HepG2 (cell line): ENCODE results near the gene TNNI3.

Experiments
- CAMTA2 ChIP-seq: sonication (generic); formaldehyde crosslinking; IDR thresholded peaks from 2 replicates; pipeline ENCODE4 v1.4.0; 2020; ENCODE audit warnings: mild to moderate bottlenecking, missing genetic modification reagents, borderline replicate concordance
- CC2D1A ChIP-seq: sonication (generic); formaldehyde crosslinking; IDR thresholded peaks from 2 replicates; pipeline ENCODE4 v1.8.1; 2023; ENCODE audit warnings: mild to moderate bottlenecking, missing genetic modification reagents
- CTCF ChIP-seq: sonication (generic); formaldehyde crosslinking; IDR thresholded peaks from 2 replicates; pipeline ENCODE4 v1.5.0; 2020; ENCODE audit warnings: mild to moderate bottlenecking, missing genetic modification reagents, moderate library complexity
- EP300 ChIP-seq, 3 experiments: sonication (generic) in 1 of 3; formaldehyde crosslinking in 1 of 3; IDR thresholded peaks; 2 replicates each; pipeline versions ENCODE4 v1.5.1 to v1.6.1; 2011 to 2020; ENCODE audit warnings: low read depth in 2 of 3, low read length in 2 of 3, borderline replicate concordance in 1 of 3, improper control_type of control experiment in 1 of 3, mild to moderate bottlenecking in 1 of 3, missing genetic modification reagents in 1 of 3, moderate library complexity in 1 of 3
- FOXK1 ChIP-seq: sonication (generic); formaldehyde crosslinking; IDR thresholded peaks from 2 replicates; pipeline ENCODE4 v1.4.0; 2020; ENCODE audit warnings: low read depth, missing genetic modification reagents, borderline replicate concordance
- FOXK2 ChIP-seq: fragments of 450-650 bp; IDR thresholded peaks from 2 replicates; pipeline ENCODE4 v1.6.1; 2016
- NR2F1 ChIP-seq, 2 experiments: fragments of 450-650 bp in 1 of 2; formaldehyde crosslinking in 1 of 2; IDR thresholded peaks; 2 replicates each; pipeline versions ENCODE4 v1.5.0 to v1.6.1; 2016 to 2020; ENCODE audit warnings: mild to moderate bottlenecking in 1 of 2, missing compliant biosample characterization in 1 of 2, missing genetic modification reagents in 1 of 2, moderate library complexity in 1 of 2
- REPIN1 ChIP-seq: sonication (generic); formaldehyde crosslinking; IDR thresholded peaks from 2 replicates; pipeline ENCODE4 v1.8.0; 2022; ENCODE audit warnings: missing genetic modification reagents, low read depth, mild to moderate bottlenecking, borderline replicate concordance
- SETDB1 ChIP-seq: sonication (generic); formaldehyde crosslinking; IDR thresholded peaks from 2 replicates; pipeline ENCODE4 v1.5.1; 2020; ENCODE audit warnings: missing genetic modification reagents, mild to moderate bottlenecking, borderline replicate concordance
- SP1 ChIP-seq, 2 experiments: fragments of 450-650 bp in 1 of 2; sonication (generic) in 1 of 2; formaldehyde crosslinking in 1 of 2; IDR thresholded peaks; 2 replicates each; pipeline versions ENCODE4 v1.4.0 to v1.6.1; 2016 to 2020; ENCODE audit warnings: missing genetic modification reagents in 1 of 2
- TAF1 ChIP-seq: sonication (generic); formaldehyde crosslinking; IDR thresholded peaks from 2 replicates; pipeline ENCODE4 v1.4.0; 2020; ENCODE audit warnings: missing genetic modification reagents
- ZBTB25 ChIP-seq: IDR thresholded peaks from 2 replicates; pipeline ENCODE4 v1.6.1; 2018; ENCODE audit warnings: missing genetic modification reagents
- ZNF530 ChIP-seq: sonication (generic); formaldehyde crosslinking; IDR thresholded peaks from 2 replicates; pipeline ENCODE4 v1.5.0; 2020; ENCODE audit warnings: low read depth, mild to moderate bottlenecking, missing genetic modification reagents

GRCh38 chr19:55112246-55112776 is 45.2 kb downstream of the TNNI3 start:
- no peak for TF ChIP-seq FOXK2
- TF ChIP-seq CAMTA2 = no peak
- no peak for TF ChIP-seq CTCF (CRISPR knock-in tag)
- TF ChIP-seq NR2F1 (CRISPR knock-in tag; IDR thresholded peaks at IDR 0.05) = no peak
- no peak for TF ChIP-seq SP1 (IDR thresholded peaks at IDR 0.05)
- no peak for TF ChIP-seq SP1 (CRISPR knock-in tag; IDR thresholded peaks at IDR 0.05)
- TF ChIP-seq TAF1 (CRISPR knock-in tag) = no peak
- no peak for TF ChIP-seq FOXK1 (CRISPR knock-in tag)
- no peak for TF ChIP-seq CC2D1A (CRISPR knock-in tag)
- TF ChIP-seq EP300 (IDR thresholded peaks at IDR 0.05; ENCODE audit: low read depth in 2 of 2, low read length in 2 of 2) = no peak
- TF ChIP-seq EP300 (CRISPR knock-in tag; IDR thresholded peaks at IDR 0.05; ENCODE audit: borderline replicate concordance) = no peak
- TF ChIP-seq ZNF530 (CRISPR knock-in tag) = no peak
- TF ChIP-seq ZBTB25 (CRISPR knock-in tag) = no peak
- TF ChIP-seq SETDB1 = no peak
- no peak for TF ChIP-seq REPIN1
